LoVo (cell line): ENCODE results near the gene CCR5AS.
"Not testable (repeated sequence)": the region's sequence is repeated elsewhere in the genome, so short reads cannot be mapped to it uniquely, and the experiment has no call there.

ENCODE experiments used
- DNase-seq: peaks from one replicate; pipeline ENCODE4 v3.0.0-alpha.2; 2016; ENCODE audit warnings: low spot score

CCR5AS gene

GRCh38 chr3:46429250-46429649, 22.4 kb upstream of the CCR5AS start:
- DNase-seq, result no peak

DNA sequence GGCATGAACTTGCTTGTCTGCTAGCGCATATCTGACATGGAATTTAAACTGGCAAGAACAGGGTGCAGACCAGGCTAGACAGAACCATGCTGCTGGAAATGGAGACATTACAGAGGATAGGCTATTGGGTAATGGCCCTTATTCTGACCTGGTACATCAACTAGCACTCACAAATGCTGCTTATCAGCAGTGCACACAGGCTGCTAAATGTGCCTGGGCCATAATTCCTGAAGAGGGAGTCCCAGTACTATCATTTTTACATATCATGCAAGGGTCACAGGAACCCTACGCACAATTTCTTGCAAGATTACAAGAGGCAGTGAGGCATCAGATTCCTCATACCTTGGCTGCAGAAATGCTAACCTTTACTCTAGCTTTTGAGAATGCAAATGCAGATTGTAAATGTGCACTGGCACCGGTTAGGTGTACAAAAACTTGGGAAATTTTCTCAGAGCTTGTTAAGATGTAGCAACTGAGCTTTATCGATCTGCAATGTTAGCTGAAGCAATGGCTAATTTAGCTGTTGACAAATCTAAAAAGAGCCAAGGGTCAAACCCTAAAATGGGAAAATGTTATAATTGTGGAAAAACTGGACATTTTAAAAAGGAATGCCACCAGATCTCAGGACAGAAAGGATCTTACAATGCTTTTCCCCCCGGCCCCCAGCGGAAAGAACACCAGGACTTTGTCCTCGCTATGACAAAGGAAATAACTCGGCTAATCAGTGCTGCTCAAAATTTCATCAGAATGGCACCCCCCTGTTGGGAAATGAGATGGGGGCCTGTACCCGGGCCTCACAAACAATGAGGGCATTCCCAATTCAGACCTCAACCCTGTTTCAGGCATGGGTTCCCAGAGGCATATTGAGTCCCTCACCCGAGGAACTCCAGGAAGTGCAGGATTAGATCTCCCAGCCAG, 21.3 kb upstream of the CCR5AS start:
- no peak for DNase-seq

DNA sequence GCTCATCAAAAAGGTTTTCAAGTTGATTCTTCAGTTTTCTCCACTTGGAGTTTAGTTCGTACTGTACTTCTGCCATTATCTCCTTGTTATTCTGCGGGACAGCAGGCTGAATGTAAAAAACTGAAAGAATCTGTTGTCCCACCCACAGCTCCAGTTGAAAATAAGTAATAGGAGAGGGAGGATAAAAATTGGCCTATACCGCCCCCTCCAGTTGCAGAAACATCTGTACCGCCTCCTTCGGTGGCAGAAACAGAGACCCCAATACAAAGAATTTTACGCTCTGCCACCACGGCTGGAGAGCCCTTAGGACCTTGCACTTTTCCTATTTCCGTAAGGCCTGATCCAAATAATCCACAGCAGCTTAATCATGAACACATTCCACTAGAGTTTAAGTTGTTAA, 20.5 kb upstream of the CCR5AS start:
- not testable (repeated sequence) for DNase-seq

GRCh38 chr3:46426476-46426875, 19.6 kb upstream of the CCR5AS start:
- DNase-seq, result not testable (repeated sequence)

- no peak for DNase-seq
Observed at GRCh38 chr3:46423588-46423987, 16.7 kb upstream of the CCR5AS start.

DNA sequence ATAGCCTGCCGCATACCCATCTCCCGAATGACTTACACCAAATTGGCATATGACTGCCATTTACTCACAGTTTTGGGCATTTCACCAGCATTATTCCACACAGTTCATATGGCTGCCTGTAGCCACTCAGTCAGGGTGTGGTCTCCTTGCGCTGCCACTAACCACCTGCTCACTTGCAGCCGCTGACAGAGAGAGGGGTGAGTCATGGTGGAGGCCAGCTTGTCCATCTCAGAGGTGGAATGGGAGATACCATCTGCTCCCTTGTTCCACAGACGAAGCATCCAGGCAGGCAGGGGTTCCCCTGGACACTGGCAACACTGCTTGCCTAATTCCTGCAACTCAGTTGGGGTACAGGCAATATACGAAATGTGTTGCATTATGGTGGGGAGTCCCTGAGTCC, 15.8 kb upstream of the CCR5AS start:
- DNase-seq, result peak; percentile 32

- no peak for DNase-seq
Observed at GRCh38 chr3:46420931-46421330, 14.1 kb upstream of the CCR5AS start.

GRCh38 chr3:46419816-46420215, 12.9 kb upstream of the CCR5AS start:
- no peak for DNase-seq

- no peak for DNase-seq
Observed at GRCh38 chr3:46417841-46418611, 11.2 kb upstream of the CCR5AS start.

DNA sequence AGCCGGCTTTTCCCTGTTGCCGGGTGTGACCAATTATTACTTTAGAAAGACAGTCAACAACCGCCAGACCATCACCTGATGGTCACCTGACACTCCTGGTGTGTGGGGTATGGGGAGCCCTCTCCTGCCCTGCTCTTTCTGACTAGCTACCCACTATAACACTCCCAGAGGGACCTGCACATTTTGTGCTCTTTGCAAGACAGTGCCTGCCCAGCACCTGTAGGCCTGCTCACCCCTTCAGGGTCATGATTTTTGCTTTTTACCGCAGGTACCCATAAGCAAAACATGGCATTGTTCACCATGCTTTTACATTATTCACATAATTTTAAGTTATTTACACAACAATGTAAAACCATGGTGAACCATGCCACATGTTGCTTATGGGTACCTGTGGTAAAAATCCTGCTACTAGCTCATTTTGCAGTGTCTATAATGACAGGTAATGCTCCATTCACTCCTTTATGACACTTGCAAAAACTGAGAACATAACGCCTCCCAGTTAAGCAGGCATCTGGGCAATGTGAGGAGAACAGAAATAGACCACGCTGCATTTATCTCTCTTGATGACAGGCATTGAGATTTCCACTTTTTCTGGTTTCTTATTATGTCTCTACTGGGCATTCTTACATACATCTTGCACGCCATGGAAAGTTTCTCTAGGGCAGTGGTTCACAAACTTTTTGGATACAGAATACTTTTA, 10.1 kb upstream of the CCR5AS start:
- no peak for DNase-seq

DNA sequence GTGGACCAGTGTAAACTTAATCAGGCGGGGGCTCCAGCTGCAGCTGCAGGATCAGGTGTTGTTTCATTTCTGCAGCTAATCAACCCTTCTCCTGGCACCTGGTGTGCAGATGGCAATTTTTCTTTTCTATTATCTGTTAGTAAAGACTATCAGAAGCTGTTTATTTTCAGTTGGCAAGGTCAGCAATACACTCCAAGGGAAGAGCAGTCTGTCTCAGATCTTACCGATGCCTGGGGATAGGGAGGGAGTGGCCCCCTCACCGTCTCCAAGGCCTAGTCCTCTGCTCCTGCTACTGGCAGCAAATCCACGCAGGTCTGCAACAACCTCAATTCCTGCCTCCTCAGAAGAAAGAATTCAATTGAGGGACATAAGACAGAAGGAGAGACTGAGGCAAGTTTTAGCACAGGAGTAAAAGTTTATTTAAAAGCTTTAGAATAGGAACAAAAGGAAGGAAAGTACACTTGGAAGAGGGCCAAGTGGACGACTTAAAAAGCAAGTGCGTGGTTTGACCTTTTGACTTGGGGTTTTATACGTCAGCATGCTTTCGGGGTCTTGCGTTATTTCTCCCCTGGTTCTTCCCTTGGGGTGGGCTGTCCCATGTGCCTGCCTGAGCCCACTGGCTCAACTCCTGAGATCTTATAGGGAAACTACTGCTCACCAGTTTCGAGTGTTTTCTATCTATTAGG, 9.4 kb upstream of the CCR5AS start:
- DNase-seq, result no peak

DNA sequence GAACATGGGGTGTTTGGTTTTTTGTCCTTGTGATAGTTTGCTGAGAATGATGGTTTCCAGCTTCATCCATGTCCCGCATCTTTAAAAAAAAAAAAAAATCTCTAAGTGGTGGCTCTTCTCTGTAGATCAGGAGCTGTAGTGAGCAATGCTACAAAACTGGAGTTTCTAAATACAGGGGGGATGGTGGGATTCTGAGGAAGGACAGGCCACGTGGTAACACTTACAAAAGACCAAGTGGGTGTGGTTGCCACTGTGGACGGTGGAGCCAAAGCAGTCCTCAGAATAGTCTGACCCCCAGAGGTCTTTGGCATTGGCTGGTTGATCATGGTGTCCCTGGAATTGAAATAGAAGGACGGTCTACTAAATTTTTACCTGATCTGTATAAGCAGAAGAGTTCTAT, 7.9 kb upstream of the CCR5AS start:
- DNase-seq, result no peak

DNA sequence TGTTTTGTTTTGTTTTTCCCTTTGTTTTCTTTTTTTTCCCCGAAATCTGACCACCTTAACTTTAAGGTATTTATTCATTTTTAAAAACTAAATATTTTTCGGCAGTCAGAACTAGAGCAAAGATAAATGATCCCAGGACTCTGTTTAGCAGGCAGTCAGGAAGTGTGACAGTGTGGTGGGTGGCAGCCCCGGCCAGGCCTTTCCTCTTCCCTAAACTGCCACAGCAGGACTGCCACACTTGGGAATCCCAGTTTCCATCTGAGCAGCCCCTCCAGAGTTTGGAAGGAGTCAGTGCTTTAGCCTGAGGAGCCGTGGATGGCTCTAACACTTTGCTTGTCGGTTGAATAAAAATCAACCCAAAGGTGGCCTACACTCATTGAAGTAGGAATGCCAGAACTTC, 7.1 kb upstream of the CCR5AS start:
- DNase-seq, result no peak

GRCh38 chr3:46412786-46413298, 6.0 kb upstream of the CCR5AS start:
- DNase-seq, result no peak

- DNase-seq, result no peak
Observed at GRCh38 chr3:46411271-46411670, 4.4 kb upstream of the CCR5AS start.

DNA sequence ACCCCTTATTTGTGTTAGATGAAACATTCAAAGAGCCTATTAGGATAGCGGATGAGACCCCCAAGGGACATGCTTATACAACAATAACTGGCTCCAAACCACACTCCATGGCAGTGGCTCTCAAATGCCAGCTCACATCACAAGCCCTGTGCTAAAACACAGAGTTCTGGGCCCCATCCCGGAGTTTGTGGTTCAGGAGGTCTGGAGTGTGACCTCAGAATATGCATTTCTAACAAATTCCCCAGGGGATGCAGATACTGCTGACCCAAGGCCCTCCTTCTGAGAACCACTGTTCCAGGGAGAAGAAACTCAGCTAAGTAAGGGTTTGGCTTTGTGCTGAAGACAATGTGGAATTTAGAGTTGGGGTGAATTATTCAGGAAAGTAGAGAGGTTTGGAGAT, 3.8 kb upstream of the CCR5AS start:
- DNase-seq, result no peak

DNA sequence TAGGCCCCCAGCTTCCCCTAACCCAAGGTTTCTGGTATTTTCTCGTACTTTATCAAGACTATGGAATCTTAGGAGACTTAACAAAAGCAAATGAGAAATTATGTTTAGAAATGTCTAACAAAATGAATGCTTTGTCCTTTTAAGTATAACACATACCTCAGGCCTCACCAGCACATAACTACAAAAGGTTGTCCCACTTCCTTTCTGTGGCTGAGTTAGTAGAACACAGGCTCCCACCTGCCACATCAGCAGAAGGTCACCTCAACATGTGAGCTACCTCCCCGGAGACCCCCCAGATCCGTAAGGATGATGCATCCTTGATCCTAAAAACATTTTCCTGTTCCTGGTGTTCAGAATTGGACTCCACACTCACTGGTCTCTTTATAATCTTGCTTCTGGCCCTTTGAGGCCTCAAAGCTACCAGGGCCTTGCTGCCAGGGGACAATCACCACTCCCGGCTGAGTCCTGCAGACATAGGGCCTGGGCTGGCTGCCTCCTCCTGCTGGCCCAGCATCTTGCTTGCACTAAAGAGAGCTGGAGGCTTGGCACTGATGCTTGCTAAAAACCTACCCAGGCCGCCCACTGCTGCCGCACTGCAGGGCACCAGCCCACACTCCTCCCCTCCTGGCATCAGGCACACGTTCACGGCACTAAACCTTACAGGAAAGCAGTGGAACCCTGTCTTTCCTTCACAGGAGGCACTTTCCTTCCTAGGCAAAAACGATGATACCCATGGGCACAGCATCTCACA, 3.0 kb upstream of the CCR5AS start:
- DNase-seq, result no peak

- DNase-seq, result no peak
Observed at GRCh38 chr3:46408853-46409252, 2.0 kb upstream of the CCR5AS start.

GRCh38 chr3:46407970-46408369, 1.1 kb upstream of the CCR5AS start:
- DNase-seq, result no peak

DNA sequence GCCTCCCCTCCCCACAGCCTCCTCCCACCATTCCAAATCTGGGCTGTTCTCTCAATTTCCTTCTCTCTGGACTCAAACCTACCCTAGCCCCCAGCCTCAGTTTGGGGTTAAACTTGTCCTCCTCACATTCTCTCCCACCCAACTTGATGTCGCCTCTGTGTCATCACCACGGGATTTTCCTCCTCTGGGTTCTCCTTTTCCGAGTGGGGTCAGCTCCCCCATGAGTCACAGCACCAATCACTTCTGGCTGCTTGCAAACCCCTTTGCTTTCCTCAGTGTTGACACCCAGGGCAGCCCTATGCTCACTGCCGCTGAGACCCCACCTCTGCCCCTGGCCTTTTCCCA, 451 bp downstream of the CCR5AS start:
- DNase-seq, result no peak

DNA sequence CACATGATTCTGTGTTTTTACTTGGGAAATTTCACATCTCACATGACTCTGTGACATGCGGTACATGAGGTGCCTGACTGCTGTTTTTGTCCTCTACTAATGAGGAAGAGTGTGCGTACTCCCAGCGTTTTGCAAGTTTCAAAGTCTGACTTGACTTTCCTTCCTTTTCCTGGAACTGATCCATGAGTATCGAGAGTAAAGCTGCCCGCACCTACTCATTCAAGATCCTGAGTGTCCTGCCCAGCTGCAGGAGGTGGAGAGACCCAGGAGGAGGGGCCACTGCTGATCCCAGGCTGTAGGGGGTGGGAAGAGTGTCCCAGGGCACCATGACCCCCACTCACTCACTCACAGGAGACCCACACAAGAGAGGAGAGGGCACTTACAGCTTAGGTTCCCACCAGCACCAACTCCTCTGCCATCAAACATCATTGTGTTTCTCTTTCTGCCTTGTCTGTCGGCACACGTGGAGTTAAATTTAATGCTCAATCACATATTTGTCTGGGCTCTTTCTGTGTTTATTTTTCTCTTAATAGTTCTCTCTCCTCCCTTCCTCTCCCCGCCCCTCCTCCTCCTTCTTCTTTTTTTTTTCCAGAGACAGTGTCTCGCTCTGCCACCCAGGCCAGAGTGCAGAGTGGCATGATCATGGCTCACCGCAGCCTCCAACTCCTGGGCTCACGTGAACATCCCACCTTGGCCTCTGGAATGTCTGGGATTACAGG, 1.4 kb downstream of the CCR5AS start:
- DNase-seq, result peak; percentile 31
